Testis (tissue), 3 donors: ENCODE measurements around the gene BTD. TPM values are rescaled to one million over a fixed set of nuclear protein-coding genes. Genes with fewer than 3 reads are reported as not detected.

Source experiments
- DNase-seq: peaks from one replicate; pipeline ENCODE4 v3.0.0-alpha.2; 2019
- H3K27ac ChIP-seq, 2 donors: fragments of 200-600 bp; sonication (generic); one replicate each; pipeline ENCODE4 v1.5.1; 2019
- H3K27me3 ChIP-seq: fragments of 200-600 bp; sonication (generic); one replicate; pipeline ENCODE4 v1.5.1; 2019
- H3K36me3 ChIP-seq: fragments of 200-600 bp; sonication (generic); one replicate; pipeline ENCODE4 v1.5.1; 2017; ENCODE audit warnings: low read depth; ENCODE audit errors: missing control alignments
- H3K4me1 ChIP-seq: fragments of 200-600 bp; sonication (generic); one replicate; pipeline ENCODE4 v1.5.1; 2019
- H3K4me3 ChIP-seq, 2 donors: fragments of 200-600 bp; sonication (generic); one replicate each; pipeline ENCODE4 v1.5.1; 2017 to 2019
- H3K9me3 ChIP-seq: fragments of 200-600 bp; sonication (generic); one replicate; pipeline ENCODE4 v1.5.1; 2017
- POLR2A ChIP-seq: fragments of 450-650 bp; IDR thresholded peaks from one replicate; pipeline ENCODE4 v1.6.1; 2017; ENCODE audit warnings: antibody characterized with exemption, mild to moderate bottlenecking, moderate library complexity
- WGBS, 2 donors: methylation state at CpG; one replicate each; pipeline ENCODE4 v1.1.5; 2018; 5-methylcytosine and 5-hydroxymethylcytosine counted together
- intact Hi-C: fragments of 100-400 bp; cut with DNase I; formaldehyde crosslinking; loops from one replicate; pipeline ENCODE4 v1.15.1; 2023; ENCODE audit warnings: low total_unique reads
- polyA plus RNA-seq: library from polyadenylated mRNA; stranded (reverse); fragments of 350-450 nt; fragmentation: Illumina TruSeq; extraction: RNeasy Lipid Tissue Mini Kit (QIAGEN cat#74804); gene quantifications from one replicate; pipeline ENCODE4 v1.2.3, GENCODE V29; 2014; ENCODE audit warnings: low read depth, low replicate concordance; ENCODE audit not compliant: insufficient read depth
- total RNA-seq, 2 donors: library from RNA; depleted of rRNA; stranded (reverse); fragments of >200 nt; gene quantifications; one replicate each; pipeline ENCODE4 v1.2.3, GENCODE V29; 2016
- TF ChIP-seq, protein P1 (sequence below), 3 experiments: fragments of 450-650 bp in 2 of 3; fragments of 200-600 bp in 1 of 3; sonication (generic) in 1 of 3; IDR thresholded peaks; one replicate each; pipeline ENCODE4 v1.5.1; 2016 to 2019; ENCODE audit warnings: antibody characterized with exemption in 3 of 3, mild to moderate bottlenecking in 2 of 3, moderate library complexity in 1 of 3

Gene BTD
- total and polyA plus RNA-seq, 3 donors from 2014 or later = 31.3 to 54.7 (median 44.7) TPM

DNA sequence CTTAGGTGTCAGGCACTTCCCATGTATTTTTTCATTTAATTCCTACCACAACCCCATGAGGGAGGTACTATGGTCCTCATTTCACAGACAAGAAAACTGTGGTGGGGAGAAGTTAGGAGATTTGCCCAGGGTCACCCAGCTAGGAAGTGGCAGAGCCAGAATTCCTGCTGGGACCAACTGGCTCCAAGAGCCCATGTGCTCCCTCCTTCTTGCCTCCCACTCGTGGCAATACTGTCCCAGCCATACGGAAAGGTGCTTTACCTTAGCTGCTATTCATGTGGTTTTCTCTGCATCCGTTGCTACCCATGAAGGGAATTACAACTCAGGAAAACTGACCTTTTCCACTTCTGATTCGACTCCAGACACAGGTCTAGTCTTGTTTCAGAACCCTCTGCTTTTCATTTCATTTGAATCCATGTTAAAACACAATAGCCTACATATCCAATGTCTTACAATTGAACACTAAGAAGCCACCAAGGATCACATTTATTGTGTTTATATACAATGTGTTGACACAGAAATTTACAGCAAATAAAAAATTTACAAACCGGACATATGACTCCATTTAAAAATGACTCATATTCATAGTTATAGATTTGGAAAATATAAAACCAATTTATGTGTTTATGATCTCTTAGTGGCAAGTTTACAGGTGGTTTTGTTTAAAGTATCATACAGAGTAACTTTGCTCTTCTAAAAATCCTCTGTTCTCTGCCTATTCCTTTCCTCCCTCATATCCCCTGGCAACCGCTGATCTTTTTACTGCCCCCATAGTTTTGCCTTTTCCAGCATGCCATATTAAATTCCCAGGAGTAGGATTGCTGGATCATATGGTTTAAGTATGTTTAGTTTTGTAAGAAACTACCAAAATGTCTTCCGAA, 58.8 kb downstream of the BTD start:
- no peak overlapping the region for H3K4me3 ChIP-seq
- TF ChIP-seq, protein P1, sequence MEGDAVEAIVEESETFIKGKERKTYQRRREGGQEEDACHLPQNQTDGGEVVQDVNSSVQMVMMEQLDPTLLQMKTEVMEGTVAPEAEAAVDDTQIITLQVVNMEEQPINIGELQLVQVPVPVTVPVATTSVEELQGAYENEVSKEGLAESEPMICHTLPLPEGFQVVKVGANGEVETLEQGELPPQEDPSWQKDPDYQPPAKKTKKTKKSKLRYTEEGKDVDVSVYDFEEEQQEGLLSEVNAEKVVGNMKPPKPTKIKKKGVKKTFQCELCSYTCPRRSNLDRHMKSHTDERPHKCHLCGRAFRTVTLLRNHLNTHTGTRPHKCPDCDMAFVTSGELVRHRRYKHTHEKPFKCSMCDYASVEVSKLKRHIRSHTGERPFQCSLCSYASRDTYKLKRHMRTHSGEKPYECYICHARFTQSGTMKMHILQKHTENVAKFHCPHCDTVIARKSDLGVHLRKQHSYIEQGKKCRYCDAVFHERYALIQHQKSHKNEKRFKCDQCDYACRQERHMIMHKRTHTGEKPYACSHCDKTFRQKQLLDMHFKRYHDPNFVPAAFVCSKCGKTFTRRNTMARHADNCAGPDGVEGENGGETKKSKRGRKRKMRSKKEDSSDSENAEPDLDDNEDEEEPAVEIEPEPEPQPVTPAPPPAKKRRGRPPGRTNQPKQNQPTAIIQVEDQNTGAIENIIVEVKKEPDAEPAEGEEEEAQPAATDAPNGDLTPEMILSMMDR (IDR thresholded peaks at IDR 0.05) = no peak
- no peak for TF ChIP-seq POLR2A
- 73 to 75% methylated on average over 7 of the region's 7 CpGs for WGBS, 2 donors

DNA sequence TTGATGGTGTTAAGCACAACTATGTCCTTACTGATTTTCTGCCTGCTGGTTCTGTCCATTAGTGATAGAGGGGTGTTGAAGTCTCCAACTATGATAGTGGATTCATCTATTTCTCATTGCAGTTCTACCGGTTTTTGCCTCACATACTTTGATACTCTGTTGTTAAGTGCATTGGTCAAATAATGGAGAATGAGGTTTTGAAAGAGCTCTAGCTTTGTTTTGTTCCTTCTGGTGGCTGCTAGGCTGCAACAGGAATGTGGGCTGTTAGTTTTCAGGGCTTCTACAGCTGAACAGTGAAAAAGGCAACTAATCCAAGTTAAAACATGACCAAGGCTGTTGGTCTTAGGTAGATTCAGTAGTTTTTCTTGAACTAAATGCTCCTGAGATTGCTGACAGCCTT, 62.6 kb downstream of the BTD start:
- no peaks in the 10 kb centered on the region for H3K4me1 ChIP-seq
- H3K36me3 ChIP-seq = no peaks in the 10 kb centered on the region
- no peak overlapping the region for H3K4me3 ChIP-seq
- H3K9me3 ChIP-seq = no peaks in the 10 kb centered on the region
- intact Hi-C loops = no loop called here
- 61 to 75% methylated on average over 1 of the region's 1 CpG for WGBS, 2 donors
- H3K27ac ChIP-seq = no peak overlapping the region
- no peak for DNase-seq
- no peaks in the 10 kb centered on the region for H3K27me3 ChIP-seq
- TF ChIP-seq, protein P1 (IDR thresholded peaks at IDR 0.05) = no peak
- TF ChIP-seq POLR2A = no peak

More for the DNA sequence above, 58.8 kb downstream of the BTD start:
- H3K36me3 ChIP-seq = no peaks in the 10 kb centered on the region
- no peaks in the 10 kb centered on the region for H3K4me1 ChIP-seq
- DNase-seq = no peak
- no peaks in the 10 kb centered on the region for H3K27me3 ChIP-seq
- no peak overlapping the region for H3K27ac ChIP-seq
- intact Hi-C loops = no loop called here
- H3K9me3 ChIP-seq = no peaks in the 10 kb centered on the region

DNA sequence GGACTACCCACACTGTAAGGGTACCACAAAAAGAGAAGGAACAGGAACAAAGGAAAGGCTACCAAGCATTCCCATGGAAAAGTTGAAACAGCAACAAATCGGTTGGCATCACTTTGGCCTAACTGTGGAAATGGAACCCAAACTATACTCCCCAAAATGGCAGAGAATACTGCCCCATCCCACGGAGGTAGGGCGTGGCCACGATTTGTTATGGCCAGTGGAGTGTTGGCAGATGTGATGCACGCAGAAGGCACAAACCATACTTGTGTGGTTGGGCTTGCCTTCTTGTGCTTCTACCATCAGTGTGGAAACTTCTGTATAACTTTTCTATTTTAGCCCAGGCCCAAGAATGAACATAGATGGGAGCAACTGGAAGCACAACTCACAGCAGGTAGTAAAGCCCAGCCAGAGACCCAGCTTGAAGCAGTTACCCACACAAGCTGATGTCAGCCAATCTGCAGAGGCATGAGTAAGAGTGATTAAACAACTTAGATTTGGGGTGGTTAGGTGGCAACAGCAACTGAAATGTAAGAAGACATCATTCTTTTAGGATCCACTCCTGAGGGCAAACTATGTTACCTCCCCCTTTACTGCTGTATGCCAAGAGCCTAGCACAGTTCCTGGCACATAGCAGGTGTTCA, 64.1 kb downstream of the BTD start:
- DNase-seq = no peak
- no peaks in the 10 kb centered on the region for H3K36me3 ChIP-seq
- no peak overlapping the region for H3K27ac ChIP-seq
- H3K4me3 ChIP-seq = no peak overlapping the region
- no peaks in the 10 kb centered on the region for H3K9me3 ChIP-seq
- H3K4me1 ChIP-seq = no peaks in the 10 kb centered on the region
- H3K27me3 ChIP-seq = no peaks in the 10 kb centered on the region
- TF ChIP-seq POLR2A = no peak
- TF ChIP-seq, protein P1 (IDR thresholded peaks at IDR 0.05) = no peak
- 82 to 93% methylated on average over 5 of the region's 5 CpGs for WGBS, 2 donors
- intact Hi-C loops = no loop called here

DNA sequence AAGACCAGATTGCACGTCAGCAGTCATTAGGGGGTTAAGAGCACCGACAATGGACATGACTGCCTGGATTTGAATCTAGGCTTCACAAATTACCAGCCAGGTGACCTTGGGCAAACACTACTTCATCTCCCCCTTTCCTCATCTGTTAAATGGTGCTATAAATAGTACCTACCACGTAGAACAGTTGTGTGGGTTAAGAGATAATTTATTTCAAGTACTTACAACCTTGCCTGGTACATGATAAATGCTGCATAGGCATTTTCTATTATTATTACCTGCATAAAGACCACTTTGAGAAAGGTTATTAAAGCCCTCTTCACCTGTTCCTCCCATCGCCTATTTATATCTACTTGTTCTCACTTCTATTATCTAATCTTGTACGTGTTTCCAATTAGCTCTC, 64.7 kb downstream of the BTD start:
- 70 to 81% methylated on average over 5 of the region's 5 CpGs for WGBS, 2 donors
- no peak for DNase-seq
- intact Hi-C loops = no loop called here

More for the DNA sequence above, 64.7 kb downstream of the BTD start:
- Histone ChIP-seq H3K9me3 (no peaks in the 10 kb centered on the region), H3K36me3 (no peaks in the 10 kb centered on the region), H3K27me3 (no peaks in the 10 kb centered on the region), H3K27ac (no peak overlapping the region), H3K4me1 (no peaks in the 10 kb centered on the region), H3K4me3 (no peak overlapping the region)
- TF ChIP-seq, protein P1 (IDR thresholded peaks at IDR 0.05) = no peak
- TF ChIP-seq POLR2A = no peak
